SK-N-SH treated with all-trans-retinoic acid at 6 μM for 48 hours (cell line): ENCODE measurements around the gene DENND1A.

ENCODE experiments used
- ATAC-seq: fragments of 200-7000 bp; cut with Tn5 transposase; 3 replicates; pipeline ENCODE4 v1.9.1; 2020; ENCODE audit warnings: mild to moderate bottlenecking, moderate library complexity
- ARNTL ChIP-seq: fragments of 450-650 bp; formaldehyde crosslinking; IDR thresholded peaks from 2 replicates; pipeline ENCODE4 v1.5.0; 2020; ENCODE audit warnings: low read depth, mild to moderate bottlenecking, moderate library complexity, borderline replicate concordance
- BACH2 ChIP-seq: fragments of 250-450 bp; sonication (Bioruptor Pico); IDR thresholded peaks from 2 replicates; pipeline ENCODE4 v1.9.0; 2021; ENCODE audit warnings: mild to moderate bottlenecking, borderline replicate concordance
- CSDC2 ChIP-seq: fragments of 250-450 bp; sonication (Bioruptor Pico); IDR thresholded peaks from 2 replicates; pipeline ENCODE4 v1.5.0; 2020; ENCODE audit warnings: mild to moderate bottlenecking, moderate library complexity
- CSRNP3 ChIP-seq: fragments of 250-450 bp; sonication (Bioruptor Pico); IDR thresholded peaks from 2 replicates; pipeline ENCODE4 v1.5.1; 2021; ENCODE audit warnings: mild to moderate bottlenecking, moderate library complexity
- ESRRG ChIP-seq: fragments of 250-450 bp; sonication (Bioruptor Pico); IDR thresholded peaks from 2 replicates; pipeline ENCODE4 v1.6.1; 2021; ENCODE audit warnings: mild to moderate bottlenecking
- GLIS3 ChIP-seq: fragments of 250-450 bp; sonication (Bioruptor Pico); IDR thresholded peaks from 2 replicates; pipeline ENCODE4 v1.5.0; 2020; ENCODE audit warnings: mild to moderate bottlenecking, moderate library complexity
- OSR1 ChIP-seq: fragments of 250-450 bp; sonication (Bioruptor Pico); IDR thresholded peaks from 2 replicates; pipeline ENCODE4 v1.8.0; 2022; ENCODE audit warnings: moderate library complexity, mild to moderate bottlenecking, inconsistent platforms
- POU6F1 ChIP-seq: fragments of 250-450 bp; sonication (Bioruptor Pico); IDR thresholded peaks from 2 replicates; pipeline ENCODE4 v1.8.0; 2021; ENCODE audit warnings: low read depth, mild to moderate bottlenecking, moderate library complexity, borderline replicate concordance
- RARB ChIP-seq: fragments of 250-450 bp; sonication (Bioruptor Pico); IDR thresholded peaks from 2 replicates; pipeline ENCODE4 v1.8.0; 2021; ENCODE audit warnings: mild to moderate bottlenecking, moderate library complexity
- SNAI2 ChIP-seq: fragments of 250-450 bp; sonication (Bioruptor Pico); IDR thresholded peaks from 2 replicates; pipeline ENCODE4 v1.5.0; 2020; ENCODE audit warnings: mild to moderate bottlenecking, moderate library complexity
- TCF4 ChIP-seq: fragments of 250-450 bp; sonication (Bioruptor Pico); IDR thresholded peaks from 2 replicates; pipeline ENCODE4 v1.8.0; 2021; ENCODE audit warnings: mild to moderate bottlenecking, moderate library complexity, borderline replicate concordance
- TOX ChIP-seq: fragments of 250-450 bp; sonication (Bioruptor Pico); IDR thresholded peaks from 2 replicates; pipeline ENCODE4 v1.8.0; 2021; ENCODE audit warnings: mild to moderate bottlenecking, moderate library complexity, borderline replicate concordance
- TSHZ2 ChIP-seq: fragments of 250-450 bp; sonication (Bioruptor Pico); IDR thresholded peaks from 2 replicates; pipeline ENCODE4 v1.5.0; 2020; ENCODE audit warnings: mild to moderate bottlenecking, moderate library complexity
- ZC3H10 ChIP-seq: fragments of 250-450 bp; sonication (Bioruptor Pico); IDR thresholded peaks from 2 replicates; pipeline ENCODE4 v1.5.1; 2021; ENCODE audit warnings: mild to moderate bottlenecking, moderate library complexity
- ZFP3 ChIP-seq: fragments of 250-450 bp; sonication (Bioruptor Pico); IDR thresholded peaks from 2 replicates; pipeline ENCODE4 v1.5.0; 2020; ENCODE audit warnings: mild to moderate bottlenecking, moderate library complexity
- ZFP30 ChIP-seq: fragments of 450-650 bp; formaldehyde crosslinking; IDR thresholded peaks from 2 replicates; pipeline ENCODE4 v1.5.0; 2022; ENCODE audit warnings: mild to moderate bottlenecking, moderate library complexity
- ZNF565 ChIP-seq: fragments of 450-650 bp; formaldehyde crosslinking; conservative IDR thresholded peaks from 2 replicates; pipeline ENCODE4 v1.5.0; 2020; ENCODE audit warnings: low read depth, mild to moderate bottlenecking, moderate library complexity
- ZNF70 ChIP-seq: fragments of 450-650 bp; formaldehyde crosslinking; IDR thresholded peaks from 2 replicates; pipeline ENCODE4 v1.5.0; 2020; ENCODE audit warnings: mild to moderate bottlenecking, moderate library complexity
- TF ChIP-seq, protein P1 (sequence below): fragments of 250-450 bp; sonication (Bioruptor Pico); IDR thresholded peaks from 2 replicates; pipeline ENCODE4 v1.5.1; 2020; ENCODE audit warnings: low read depth, mild to moderate bottlenecking, moderate library complexity

DENND1A gene

GRCh38 chr9:123687246-123687751 lies 242.6 kb downstream of the DENND1A start (continued):
- TF ChIP-seq TCF4 (CRISPR knock-in tag) (no peak), POU6F1 (CRISPR knock-in tag) (no peak), ESRRG (CRISPR knock-in tag) (no peak), SNAI2 (no peak), ZFP3 (CRISPR knock-in tag) (no peak), ZC3H10 (CRISPR knock-in tag) (no peak), ZNF70 (CRISPR knock-in tag) (no peak), ZFP30 (CRISPR knock-in tag) (no peak)
- TF ChIP-seq, all 23 proteins: peak for 0

DNA sequence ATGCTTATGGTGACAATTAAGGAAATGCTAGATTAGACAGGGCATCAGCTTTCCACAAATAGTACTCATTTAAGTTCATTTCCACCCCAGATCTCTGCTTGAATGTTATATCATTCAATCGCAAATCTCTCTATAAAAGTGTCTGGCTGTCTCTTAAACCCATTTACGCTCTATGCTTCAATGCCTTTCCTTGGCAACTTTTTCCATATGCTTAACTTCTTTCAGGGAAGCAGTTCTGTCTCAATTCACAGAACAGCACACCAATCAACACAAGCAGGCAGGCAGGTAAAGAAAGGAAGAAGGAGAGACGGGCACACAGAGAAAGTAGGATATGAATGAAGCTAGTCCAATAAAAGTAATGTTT lies 243.1 kb downstream of the DENND1A start:
- ATAC-seq: no peak
- TF ChIP-seq, protein P1, sequence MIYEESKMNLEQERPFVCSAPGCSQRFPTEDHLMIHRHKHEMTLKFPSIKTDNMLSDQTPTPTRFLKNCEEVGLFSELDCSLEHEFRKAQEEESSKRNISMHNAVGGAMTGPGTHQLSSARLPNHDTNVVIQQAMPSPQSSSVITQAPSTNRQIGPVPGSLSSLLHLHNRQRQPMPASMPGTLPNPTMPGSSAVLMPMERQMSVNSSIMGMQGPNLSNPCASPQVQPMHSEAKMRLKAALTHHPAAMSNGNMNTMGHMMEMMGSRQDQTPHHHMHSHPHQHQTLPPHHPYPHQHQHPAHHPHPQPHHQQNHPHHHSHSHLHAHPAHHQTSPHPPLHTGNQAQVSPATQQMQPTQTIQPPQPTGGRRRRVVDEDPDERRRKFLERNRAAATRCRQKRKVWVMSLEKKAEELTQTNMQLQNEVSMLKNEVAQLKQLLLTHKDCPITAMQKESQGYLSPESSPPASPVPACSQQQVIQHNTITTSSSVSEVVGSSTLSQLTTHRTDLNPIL (CRISPR knock-in tag): no peak
- TF ChIP-seq BACH2 (CRISPR knock-in tag): no peak
- no peak for TF ChIP-seq ZC3H10 (CRISPR knock-in tag)
- TF ChIP-seq CSRNP3 (CRISPR knock-in tag): no peak
- TF ChIP-seq ESRRG (CRISPR knock-in tag): no peak
- TF ChIP-seq ZFP3 (CRISPR knock-in tag): no peak
- no peak for TF ChIP-seq ZNF565 (CRISPR knock-in tag)

DNA sequence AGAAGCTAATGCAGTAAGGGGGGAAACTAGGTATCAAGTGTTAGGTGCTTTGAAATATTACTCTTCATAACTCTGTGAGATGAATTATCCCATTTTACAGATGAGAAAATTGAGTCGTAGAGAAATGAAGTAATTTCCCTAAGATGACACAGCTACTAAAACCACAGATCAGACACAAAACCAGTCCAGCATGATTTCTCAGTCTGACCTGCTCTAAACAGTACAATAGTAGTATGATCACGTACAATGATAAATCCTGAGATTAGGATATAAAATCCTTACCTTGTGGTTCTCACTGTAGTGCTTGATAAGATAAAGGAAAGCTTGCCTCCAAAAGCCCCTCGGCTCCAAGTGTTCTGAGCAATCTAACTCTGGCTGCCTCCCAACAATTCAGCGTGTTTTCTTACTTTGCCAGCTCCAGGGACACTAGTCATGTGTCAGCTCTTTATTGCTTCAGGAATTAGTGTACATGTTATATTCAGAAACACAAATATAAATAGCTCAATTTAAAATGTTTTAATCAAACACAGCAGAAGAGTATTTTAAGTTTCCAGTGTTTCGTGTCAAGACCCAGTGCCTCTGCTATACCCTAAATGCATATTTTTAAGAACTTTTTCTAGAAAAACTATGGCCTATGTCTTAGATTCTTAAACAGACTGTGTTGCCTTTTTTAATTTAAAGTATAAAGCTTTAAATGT lies 243.6 kb downstream of the DENND1A start:
- no peak for ATAC-seq
- TF ChIP-seq ZFP30 (CRISPR knock-in tag): no peak
- TF ChIP-seq CSDC2 (CRISPR knock-in tag): no peak
- no peak for TF ChIP-seq ZC3H10 (CRISPR knock-in tag)
- TF ChIP-seq, all 23 proteins: peak for 0

DNA sequence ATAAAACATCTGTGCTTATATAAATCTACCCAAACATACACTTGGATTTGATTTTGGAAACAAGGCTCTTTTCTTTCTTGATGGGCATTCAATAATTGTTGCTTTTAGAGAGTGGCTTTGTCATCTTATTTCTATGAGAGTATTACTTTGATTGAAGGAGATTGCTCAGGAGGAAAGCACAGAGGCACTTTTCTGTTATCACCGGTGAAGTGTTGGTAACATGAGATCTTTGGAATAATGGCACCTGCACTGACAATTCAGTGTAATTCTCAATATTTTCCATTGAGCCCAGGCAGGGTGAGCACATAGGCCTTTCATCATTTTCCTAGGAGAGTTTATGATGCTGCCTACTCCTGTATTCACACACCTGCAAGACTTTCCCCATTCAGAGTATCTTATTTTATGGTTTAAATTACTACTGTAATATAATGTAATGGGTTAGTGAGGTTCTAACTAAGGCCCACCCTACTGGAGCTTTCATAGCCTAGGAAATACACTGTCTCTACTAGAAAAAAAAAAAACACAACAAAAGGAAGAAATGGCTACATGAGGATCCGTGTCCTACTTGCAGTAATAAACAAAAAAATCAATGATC lies 244.3 kb downstream of the DENND1A start:
- ATAC-seq: no peak
- TF ChIP-seq OSR1: no peak

DNA sequence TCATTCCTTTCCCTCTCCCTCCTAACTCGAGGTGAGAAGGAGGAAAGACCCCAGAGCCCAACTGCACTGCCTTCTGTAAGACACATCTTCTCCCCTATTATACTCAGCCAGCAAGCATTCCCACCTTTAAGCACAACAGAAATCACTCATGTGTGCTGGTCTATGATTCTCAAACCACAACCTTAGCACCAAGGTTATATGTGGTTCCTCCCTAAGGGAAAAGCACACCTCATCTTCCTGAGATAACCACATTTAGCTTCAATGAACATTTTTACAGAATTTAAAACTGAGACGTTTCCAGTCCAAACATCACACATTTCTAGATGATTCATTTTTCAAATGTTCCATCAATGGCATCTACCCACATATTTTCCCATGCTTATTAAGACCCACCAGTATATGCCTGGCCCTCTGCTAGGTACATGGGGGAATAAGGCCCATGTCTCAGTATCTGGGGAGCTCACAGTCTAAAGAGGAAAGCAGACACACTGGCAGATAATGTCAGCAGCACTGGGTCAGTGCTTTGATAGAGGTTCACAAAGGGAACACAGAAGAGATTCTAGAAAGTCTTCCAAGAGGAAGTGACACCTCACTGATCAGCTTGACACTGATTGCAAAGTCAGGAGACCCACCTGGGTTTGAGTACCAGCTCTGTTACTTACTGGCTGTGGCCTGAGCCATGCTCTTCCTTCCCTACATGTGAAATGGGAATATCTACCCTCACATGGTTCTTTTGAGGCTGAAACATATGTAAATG lies 245.4 kb downstream of the DENND1A start:
- no peak for ATAC-seq
- TF ChIP-seq ARNTL (CRISPR knock-in tag) (no peak), ZFP3 (CRISPR knock-in tag) (no peak), CSDC2 (CRISPR knock-in tag) (no peak), RARB (CRISPR knock-in tag) (no peak)

DNA sequence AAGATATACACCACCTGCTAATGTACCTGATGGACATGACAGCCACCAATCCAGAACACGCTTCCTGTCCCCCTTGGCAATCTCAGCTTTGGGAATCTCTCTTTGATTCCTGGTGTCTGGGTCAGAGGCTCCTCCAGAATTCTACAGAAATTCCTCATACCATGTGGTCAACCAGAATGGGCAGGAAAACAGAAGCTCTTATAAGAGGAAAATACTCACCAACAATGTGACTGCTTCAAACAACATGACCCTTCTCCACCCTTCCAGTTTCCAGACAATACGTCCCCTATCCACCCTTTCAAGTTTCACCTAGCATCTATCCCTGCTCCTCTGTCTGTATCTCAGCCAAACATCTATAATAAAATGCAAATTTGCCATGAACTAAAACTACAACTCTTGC lies 247.2 kb downstream of the DENND1A start:
- TF ChIP-seq OSR1 (no peak), RARB (CRISPR knock-in tag) (no peak), ARNTL (CRISPR knock-in tag) (no peak), GLIS3 (CRISPR knock-in tag) (no peak), CSDC2 (CRISPR knock-in tag) (no peak), TOX (CRISPR knock-in tag) (no peak), TSHZ2 (CRISPR knock-in tag) (no peak), CSRNP3 (CRISPR knock-in tag) (no peak), ZNF70 (CRISPR knock-in tag) (no peak), TCF4 (CRISPR knock-in tag) (no peak)
- ATAC-seq: no peak
